AG04450 (cell line): ENCODE data around the gene ATXN1. TPM values are rescaled to one million over a fixed set of nuclear protein-coding genes. Genes with fewer than 3 reads are reported as not detected.
"Not testable (repeated sequence)": the region's sequence is repeated elsewhere in the genome, so short reads cannot be mapped to it uniquely, and the experiment has no call there.

Source experiments
- CTCF ChIA-PET: fragments of 300-600, 350-600 bp; formaldehyde crosslinking; extraction: SDS; loops from one replicate; lab custom pipeline; 2022; ENCODE audit warnings: antibody characterized with exemption, inconsistent platforms; lab: Charles Lee
- POLR2A ChIA-PET: fragments of 350-600 bp; formaldehyde crosslinking; extraction: SDS; loops from one replicate; lab custom pipeline; 2021; ENCODE audit warnings: antibody characterized with exemption, inconsistent platforms; lab: Yijun Ruan, JAX
- DNase-seq: peaks from one replicate; pipeline ENCODE4 v3.0.0-alpha.2; 2011; ENCODE audit warnings: low read depth, low spot score
- H3K27ac ChIP-seq: one replicate; pipeline ENCODE4 v1.5.1; 2012; ENCODE audit warnings: low read depth, low read length, control low read depth
- H3K27me3 ChIP-seq: one replicate; pipeline ENCODE4 v1.6.0; 2012; ENCODE audit warnings: low read length; ENCODE audit not compliant: control insufficient read depth, insufficient read depth
- H3K4me3 ChIP-seq: 2 replicates; pipeline ENCODE4 v1.5.1; 2011; ENCODE audit warnings: mild to moderate bottlenecking, low read depth, low read length, control low read depth
- H3K9me3 ChIP-seq: 2 replicates; pipeline ENCODE4 v1.5.1; 2012; ENCODE audit warnings: low read length; ENCODE audit not compliant: control insufficient read depth, insufficient read depth
- polyA plus RNA-seq: library from polyadenylated mRNA; depleted of rRNA; stranded (reverse); fragments of >200 nt; gene quantifications from 2 replicates; pipeline ENCODE4 v1.2.3, GENCODE V29; 2011
- TF ChIP-seq, protein P1 (sequence below): IDR thresholded peaks from 2 replicates; pipeline ENCODE4 v1.5.1; 2011; ENCODE audit warnings: low read depth, low read length, control low read depth, inconsistent platforms

The ATXN1 gene
- polyA plus RNA-seq, 1 experiment, result 12.6 TPM

DNA sequence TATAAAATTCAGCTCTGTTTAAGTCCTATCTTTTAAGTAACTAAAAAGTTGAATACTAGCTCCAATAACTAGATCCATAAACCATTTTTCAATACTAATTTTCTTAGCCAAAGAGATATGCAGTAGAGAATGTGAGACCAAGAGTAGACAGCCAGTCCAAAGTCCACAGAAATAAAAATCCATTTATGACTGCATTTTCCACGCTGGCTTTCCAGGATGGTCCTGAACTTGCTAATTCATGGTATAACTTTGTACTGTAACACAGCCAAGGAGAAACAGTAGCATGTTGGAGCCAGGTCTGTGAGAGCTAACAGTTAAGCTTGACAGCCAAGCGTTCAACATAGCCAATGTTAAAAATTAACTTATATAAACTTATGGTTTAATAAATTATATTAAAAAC lies 366.6 kb downstream of the ATXN1 start:
- Histone ChIP-seq H3K27me3 (no peaks in the 10 kb centered on the region), H3K4me3 (no peak overlapping the region), H3K9me3 (no peaks in the 10 kb centered on the region), H3K27ac (no peak overlapping the region)
- ChIA-PET CTCF (interaction anchor here (0.7 to 1.8 kb wide), 3 partner anchors 9 to 56 kb away, joined by 3 to 5 read pairs (median 3); no protein-coding TSS in a partner anchor), POLR2A (no interaction called here)
- TF ChIP-seq, protein P1, sequence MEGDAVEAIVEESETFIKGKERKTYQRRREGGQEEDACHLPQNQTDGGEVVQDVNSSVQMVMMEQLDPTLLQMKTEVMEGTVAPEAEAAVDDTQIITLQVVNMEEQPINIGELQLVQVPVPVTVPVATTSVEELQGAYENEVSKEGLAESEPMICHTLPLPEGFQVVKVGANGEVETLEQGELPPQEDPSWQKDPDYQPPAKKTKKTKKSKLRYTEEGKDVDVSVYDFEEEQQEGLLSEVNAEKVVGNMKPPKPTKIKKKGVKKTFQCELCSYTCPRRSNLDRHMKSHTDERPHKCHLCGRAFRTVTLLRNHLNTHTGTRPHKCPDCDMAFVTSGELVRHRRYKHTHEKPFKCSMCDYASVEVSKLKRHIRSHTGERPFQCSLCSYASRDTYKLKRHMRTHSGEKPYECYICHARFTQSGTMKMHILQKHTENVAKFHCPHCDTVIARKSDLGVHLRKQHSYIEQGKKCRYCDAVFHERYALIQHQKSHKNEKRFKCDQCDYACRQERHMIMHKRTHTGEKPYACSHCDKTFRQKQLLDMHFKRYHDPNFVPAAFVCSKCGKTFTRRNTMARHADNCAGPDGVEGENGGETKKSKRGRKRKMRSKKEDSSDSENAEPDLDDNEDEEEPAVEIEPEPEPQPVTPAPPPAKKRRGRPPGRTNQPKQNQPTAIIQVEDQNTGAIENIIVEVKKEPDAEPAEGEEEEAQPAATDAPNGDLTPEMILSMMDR, result no peak
- no peak for DNase-seq

GRCh38 chr6:16393326-16393725 lies 367.9 kb downstream of the ATXN1 start:
- CTCF ChIA-PET, result interaction anchor here (0.6 kb wide), 1 partner anchor 53 kb away, joined by 5 read pairs; no protein-coding TSS in a partner anchor
- POLR2A ChIA-PET, result no interaction called here
- Histone ChIP-seq H3K9me3 (no peaks in the 10 kb centered on the region), H3K4me3 (no peak overlapping the region), H3K27me3 (no peaks in the 10 kb centered on the region), H3K27ac (no peak overlapping the region)
- TF ChIP-seq, protein P1, result no peak
- no peak for DNase-seq

DNA sequence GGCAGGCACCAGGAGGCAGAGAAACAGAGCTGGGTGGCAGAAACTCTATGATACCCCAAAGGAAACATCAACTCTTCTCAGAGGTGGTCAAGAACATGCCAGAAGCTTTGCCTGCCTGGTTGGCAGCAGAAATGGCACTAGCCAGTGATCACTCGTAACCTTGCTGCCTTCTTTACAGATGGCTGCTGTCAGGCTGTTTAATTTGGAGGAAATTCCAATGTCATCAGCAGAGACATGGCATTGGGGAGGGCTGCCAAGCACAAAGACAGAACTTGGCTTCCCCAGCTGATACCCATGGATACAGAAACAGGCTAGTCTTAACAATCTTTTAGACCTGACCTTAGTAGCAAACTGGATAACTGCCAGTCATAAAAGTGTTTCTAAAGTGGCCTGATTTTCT lies 369.2 kb downstream of the ATXN1 start:
- DNase-seq, result no peak
- CTCF ChIA-PET, result no interaction called here
- H3K9me3 ChIP-seq, result no peaks in the 10 kb centered on the region
- no peak overlapping the region for H3K4me3 ChIP-seq
- H3K27ac ChIP-seq, result peak overlapping the region; percentile 89
- TF ChIP-seq, protein P1, result no peak
- H3K27me3 ChIP-seq, result no peaks in the 10 kb centered on the region
- POLR2A ChIA-PET, result no interaction called here

GRCh38 chr6:16391451-16391912 lies 369.8 kb downstream of the ATXN1 start:
- DNase-seq, result no peak
- Histone ChIP-seq H3K27ac (peak overlapping the region; percentile 89), H3K9me3 (no peaks in the 10 kb centered on the region), H3K4me3 (no peak overlapping the region), H3K27me3 (no peaks in the 10 kb centered on the region)
- ChIA-PET POLR2A (interaction anchor here (0.6 kb wide), 1 partner anchor 53 kb away, joined by 4 read pairs; no protein-coding TSS in a partner anchor), CTCF (interaction anchor here (0.7 kb wide), 1 partner anchor 1194 kb away, joined by 5 read pairs; no protein-coding TSS in a partner anchor)
- TF ChIP-seq, protein P1, result no peak

- H3K27me3 ChIP-seq, DNase-seq, H3K4me3 ChIP-seq, H3K9me3 ChIP-seq: not testable (repeated sequence)
- peak overlapping the region; percentile 73 for H3K27ac ChIP-seq
- POLR2A ChIA-PET, result interaction anchor here (0.6 kb wide), 1 partner anchor 52 kb away, joined by 4 read pairs; no protein-coding TSS in a partner anchor
- CTCF ChIA-PET, result interaction anchor here (0.6 to 0.7 kb wide), 2 partner anchors 10 to 1194 kb away, joined by 3 to 5 read pairs; no protein-coding TSS in a partner anchor
Observed at GRCh38 chr6:16390909-16391450, 370.3 kb downstream of the ATXN1 start.
